ENCODE results near the gene HAGHL. TPM values are rescaled to one million over a fixed set of nuclear protein-coding genes. Genes with fewer than 3 reads are reported as not detected.

HAGHL gene
- total RNA-seq, 1 experiment from 2014 or later: 2.5 TPM

DNA sequence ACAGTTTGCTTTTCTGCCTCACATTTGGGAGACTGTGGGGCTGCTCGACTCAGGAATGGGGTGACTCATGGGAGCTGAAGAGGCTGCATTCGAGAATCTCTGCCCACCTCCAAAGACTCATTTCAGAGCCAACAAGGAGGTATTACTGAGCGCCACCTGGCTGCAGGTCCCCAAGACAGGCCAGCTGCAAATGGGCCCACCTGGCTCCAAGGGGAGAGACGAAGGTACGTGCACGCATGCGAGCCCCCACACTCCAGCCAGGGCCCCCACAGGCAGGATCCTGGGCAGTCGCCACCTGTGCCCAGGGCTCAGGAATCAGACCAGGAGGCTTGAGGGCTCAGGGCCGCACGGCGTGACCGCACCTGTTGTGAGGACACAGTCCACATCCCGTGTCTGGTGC lies 6.0 kb downstream of the HAGHL start:
- DNase-seq (ENCODE audit: low spot score): no peak
- H3K4me3 ChIP-seq (ENCODE audit: low read depth, low read length, poor library complexity, severe bottlenecking): no peak overlapping the region
- POLR2A ChIA-PET (ENCODE audit: low non-redundant PET): no interaction called here
- peaks cover 18% of the 10 kb centered on the region for H3K36me3 ChIP-seq (ENCODE audit: insufficient read depth, low read length, poor library complexity, severe bottlenecking)
- peaks cover 4% of the 10 kb centered on the region for H3K4me1 ChIP-seq (ENCODE audit: insufficient read depth, low read length, poor library complexity, severe bottlenecking)
- no peaks in the 10 kb centered on the region for H3K9me3 ChIP-seq (ENCODE audit: low read depth, low read length, poor library complexity, severe bottlenecking)
- no peaks in the 10 kb centered on the region for H3K27me3 ChIP-seq (replicated peaks; ENCODE audit: insufficient read depth, low read depth, low read length, poor library complexity)
- TF ChIP-seq, protein P1, sequence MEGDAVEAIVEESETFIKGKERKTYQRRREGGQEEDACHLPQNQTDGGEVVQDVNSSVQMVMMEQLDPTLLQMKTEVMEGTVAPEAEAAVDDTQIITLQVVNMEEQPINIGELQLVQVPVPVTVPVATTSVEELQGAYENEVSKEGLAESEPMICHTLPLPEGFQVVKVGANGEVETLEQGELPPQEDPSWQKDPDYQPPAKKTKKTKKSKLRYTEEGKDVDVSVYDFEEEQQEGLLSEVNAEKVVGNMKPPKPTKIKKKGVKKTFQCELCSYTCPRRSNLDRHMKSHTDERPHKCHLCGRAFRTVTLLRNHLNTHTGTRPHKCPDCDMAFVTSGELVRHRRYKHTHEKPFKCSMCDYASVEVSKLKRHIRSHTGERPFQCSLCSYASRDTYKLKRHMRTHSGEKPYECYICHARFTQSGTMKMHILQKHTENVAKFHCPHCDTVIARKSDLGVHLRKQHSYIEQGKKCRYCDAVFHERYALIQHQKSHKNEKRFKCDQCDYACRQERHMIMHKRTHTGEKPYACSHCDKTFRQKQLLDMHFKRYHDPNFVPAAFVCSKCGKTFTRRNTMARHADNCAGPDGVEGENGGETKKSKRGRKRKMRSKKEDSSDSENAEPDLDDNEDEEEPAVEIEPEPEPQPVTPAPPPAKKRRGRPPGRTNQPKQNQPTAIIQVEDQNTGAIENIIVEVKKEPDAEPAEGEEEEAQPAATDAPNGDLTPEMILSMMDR (conservative IDR thresholded peaks at IDR 0.05; ENCODE audit: low read depth, low read length): no peak
- intact Hi-C loops (cut with micrococcal nuclease; ENCODE audit: unreplicated experiment): no loop called here
- BruUV-seq (replicated peaks): no TSS peak
- CTCF ChIA-PET: no interaction called here
- no peak overlapping the region for H3K27ac ChIP-seq (ENCODE audit: low read depth, low read length, poor library complexity, severe bottlenecking)

DNA sequence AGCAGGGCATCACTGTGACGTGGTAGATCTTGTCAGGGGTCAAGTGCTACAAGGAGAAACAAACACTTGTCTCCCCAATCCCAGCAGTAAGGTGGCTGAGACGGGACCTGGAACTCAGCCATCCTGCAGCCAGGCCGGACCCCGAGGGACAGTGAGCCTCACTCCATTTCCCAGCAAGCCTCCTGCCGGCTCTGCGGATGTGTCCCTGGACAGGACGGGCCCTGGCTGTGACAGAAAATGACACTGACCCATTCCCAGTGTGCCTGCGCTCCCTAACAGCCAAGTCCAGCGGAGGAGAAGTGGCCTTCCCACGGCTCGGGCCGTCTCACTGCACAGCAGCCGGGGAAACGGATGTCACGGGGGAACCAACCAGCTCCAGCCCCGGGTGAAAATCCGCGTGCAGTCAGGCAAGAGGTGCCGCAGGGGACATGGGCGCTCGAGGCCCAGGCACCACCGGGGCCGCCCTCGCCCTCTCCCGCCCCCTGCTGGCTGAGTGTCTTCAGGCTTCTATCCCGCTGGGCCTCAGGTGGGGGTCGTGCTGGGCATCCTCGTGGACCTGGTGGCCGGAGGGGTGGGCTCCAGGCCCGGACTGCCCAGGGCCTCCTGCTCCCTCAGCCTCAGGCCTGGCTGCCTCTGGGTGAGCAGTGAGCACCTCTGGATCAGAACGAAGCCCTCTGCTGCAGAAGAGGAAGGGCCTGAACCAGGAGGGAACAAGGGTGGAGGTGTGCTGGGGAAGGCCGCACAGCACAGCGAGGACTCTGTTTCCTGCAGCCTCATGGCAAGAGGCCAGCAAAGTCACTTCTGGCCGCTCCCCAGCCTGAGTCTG lies 6.7 kb downstream of the HAGHL start:
- CTCF ChIA-PET: no interaction called here
- H3K36me3 ChIP-seq (ENCODE audit: insufficient read depth, low read length, poor library complexity, severe bottlenecking): peaks cover 18% of the 10 kb centered on the region
- POLR2A ChIA-PET (ENCODE audit: low non-redundant PET): no interaction called here

DNA sequence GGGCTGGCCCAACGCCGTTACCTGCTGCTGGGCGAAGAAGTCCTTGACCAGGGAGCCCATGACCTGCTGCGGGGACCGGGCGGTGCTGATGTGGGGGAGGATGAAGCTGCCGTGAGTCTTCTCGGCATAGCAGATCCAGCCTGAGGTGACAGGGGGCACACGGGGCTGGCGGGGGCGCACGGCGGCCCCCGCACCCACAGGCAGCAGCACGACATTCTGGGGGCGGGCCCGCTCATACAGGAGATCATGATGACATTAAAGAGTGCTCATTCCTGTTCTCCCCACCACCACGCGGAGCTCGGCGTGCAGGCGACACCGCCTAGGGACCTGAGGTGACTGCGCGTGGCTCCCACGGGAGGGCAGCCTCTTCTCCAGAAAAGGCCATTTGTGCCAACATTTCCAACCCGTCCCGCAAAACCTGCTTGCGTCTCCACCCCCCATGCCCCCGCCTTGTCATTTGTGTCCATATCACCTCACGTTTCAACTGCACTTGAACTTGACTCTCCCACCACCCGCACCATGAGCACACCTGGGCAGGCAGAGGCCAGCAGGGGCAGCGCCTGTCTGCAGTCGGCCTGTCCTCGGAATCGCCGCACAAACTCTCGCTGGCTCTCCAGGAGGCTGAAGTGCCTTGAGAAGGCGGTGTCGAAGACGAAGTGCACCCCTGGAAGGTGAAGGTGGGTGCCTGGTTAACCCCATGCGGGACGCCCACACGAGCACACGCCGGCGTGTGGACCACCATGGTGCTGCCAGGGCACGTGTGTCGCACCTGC lies 7.5 kb downstream of the HAGHL start:
- intact Hi-C loops (cut with micrococcal nuclease; ENCODE audit: unreplicated experiment): no loop called here
- ChIA-PET CTCF (no interaction called here), POLR2A (ENCODE audit: low non-redundant PET) (no interaction called here)
- Histone ChIP-seq H3K9me3 (ENCODE audit: low read depth, low read length, poor library complexity, severe bottlenecking) (no peaks in the 10 kb centered on the region), H3K27ac (ENCODE audit: low read depth, low read length, poor library complexity, severe bottlenecking) (no peak overlapping the region), H3K27me3 (replicated peaks; ENCODE audit: insufficient read depth, low read depth, low read length, poor library complexity) (no peaks in the 10 kb centered on the region), H3K36me3 (ENCODE audit: insufficient read depth, low read length, poor library complexity, severe bottlenecking) (peaks cover 18% of the 10 kb centered on the region), H3K4me3 (ENCODE audit: low read depth, low read length, poor library complexity, severe bottlenecking) (no peak overlapping the region), H3K4me1 (ENCODE audit: insufficient read depth, low read length, poor library complexity, severe bottlenecking) (no peaks in the 10 kb centered on the region)
- no peak for DNase-seq (ENCODE audit: low spot score)
- BruUV-seq (replicated peaks): no TSS peak
- TF ChIP-seq EZH2 (IDR thresholded peaks at IDR 0.05; ENCODE audit: borderline replicate concordance, low read depth, low read length, poor library complexity, severe bottlenecking): no peak
- TF ChIP-seq, protein P1 (conservative IDR thresholded peaks at IDR 0.05; ENCODE audit: low read depth, low read length): no peak

More for the DNA sequence above, 6.7 kb downstream of the HAGHL start:
- TF ChIP-seq, protein P1 (conservative IDR thresholded peaks at IDR 0.05; ENCODE audit: low read depth, low read length): no peak
- TF ChIP-seq EZH2 (IDR thresholded peaks at IDR 0.05; ENCODE audit: borderline replicate concordance, low read depth, low read length, poor library complexity, severe bottlenecking): no peak
- H3K4me1 ChIP-seq (ENCODE audit: insufficient read depth, low read length, poor library complexity, severe bottlenecking): peaks cover under 1% of the 10 kb centered on the region
- no peak overlapping the region for H3K4me3 ChIP-seq (ENCODE audit: low read depth, low read length, poor library complexity, severe bottlenecking)
- no peaks in the 10 kb centered on the region for H3K9me3 ChIP-seq (ENCODE audit: low read depth, low read length, poor library complexity, severe bottlenecking)
- no peaks in the 10 kb centered on the region for H3K27me3 ChIP-seq (replicated peaks; ENCODE audit: insufficient read depth, low read depth, low read length, poor library complexity)
- BruUV-seq (replicated peaks): no TSS peak
- DNase-seq (ENCODE audit: low spot score): no peak
- intact Hi-C loops (cut with micrococcal nuclease; ENCODE audit: unreplicated experiment): no loop called here
- H3K27ac ChIP-seq (ENCODE audit: low read depth, low read length, poor library complexity, severe bottlenecking): no peak overlapping the region

Data from A673 (cell line).